Astrocyte (in vitro differentiated cells and primary cell): Measurements from ENCODE around the gene ITPKB.

Experiments
- CTCF ChIP-seq: IDR thresholded peaks from 2 replicates; pipeline ENCODE4 v1.5.1; 2011; ENCODE audit warnings: low read depth, mild to moderate bottlenecking, inconsistent platforms, low read length, moderate library complexity; ENCODE audit not compliant: insufficient read depth
- EZH2 ChIP-seq: IDR thresholded peaks from 2 replicates; pipeline ENCODE4 v1.6.1; 2012; ENCODE audit warnings: mild to moderate bottlenecking, low read length, inconsistent platforms; ENCODE audit not compliant: insufficient read depth

- TF ChIP-seq CTCF (no peak), EZH2 (no peak)
These were observed 94.4 kb downstream of the ITPKB start for GRCh38 chr1:226644541-226645176.
